Measurements from ENCODE around the gene G3BP1.
"Not testable (repeated sequence)": the region's sequence is repeated elsewhere in the genome, so short reads cannot be mapped to it uniquely, and the experiment has no call there.

G3BP1 gene

GRCh38 chr5:151773951-151774350, 2.2 kb downstream of the G3BP1 start:
- H3K79me2 ChIP-seq, result peaks cover 53% of the 10 kb centered on the region
- no peaks in the 10 kb centered on the region for H3K27me3 ChIP-seq (ENCODE audit: control insufficient read depth, insufficient read depth, low read length)
- H3K9me3 ChIP-seq (ENCODE audit: control insufficient read depth, low read length), result no peaks in the 10 kb centered on the region
- peaks cover 14% of the 10 kb centered on the region for H3K4me1 ChIP-seq
- no peak overlapping the region for H2AFZ ChIP-seq
- H3K4me3 ChIP-seq (ENCODE audit: low read depth, low read length), result peak overlapping the region; percentile 38
- H3K36me3 ChIP-seq (ENCODE audit: control insufficient read depth, insufficient read depth, low read length), result no peaks in the 10 kb centered on the region
- H3K4me2 ChIP-seq (ENCODE audit: low read length), result peak overlapping the region; percentile 77
- H3K9ac ChIP-seq, result no peak overlapping the region
- TF ChIP-seq, protein P1, sequence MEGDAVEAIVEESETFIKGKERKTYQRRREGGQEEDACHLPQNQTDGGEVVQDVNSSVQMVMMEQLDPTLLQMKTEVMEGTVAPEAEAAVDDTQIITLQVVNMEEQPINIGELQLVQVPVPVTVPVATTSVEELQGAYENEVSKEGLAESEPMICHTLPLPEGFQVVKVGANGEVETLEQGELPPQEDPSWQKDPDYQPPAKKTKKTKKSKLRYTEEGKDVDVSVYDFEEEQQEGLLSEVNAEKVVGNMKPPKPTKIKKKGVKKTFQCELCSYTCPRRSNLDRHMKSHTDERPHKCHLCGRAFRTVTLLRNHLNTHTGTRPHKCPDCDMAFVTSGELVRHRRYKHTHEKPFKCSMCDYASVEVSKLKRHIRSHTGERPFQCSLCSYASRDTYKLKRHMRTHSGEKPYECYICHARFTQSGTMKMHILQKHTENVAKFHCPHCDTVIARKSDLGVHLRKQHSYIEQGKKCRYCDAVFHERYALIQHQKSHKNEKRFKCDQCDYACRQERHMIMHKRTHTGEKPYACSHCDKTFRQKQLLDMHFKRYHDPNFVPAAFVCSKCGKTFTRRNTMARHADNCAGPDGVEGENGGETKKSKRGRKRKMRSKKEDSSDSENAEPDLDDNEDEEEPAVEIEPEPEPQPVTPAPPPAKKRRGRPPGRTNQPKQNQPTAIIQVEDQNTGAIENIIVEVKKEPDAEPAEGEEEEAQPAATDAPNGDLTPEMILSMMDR (IDR thresholded peaks at IDR 0.05), result no peak
- no peak overlapping the region for H3K27ac ChIP-seq

DNA sequence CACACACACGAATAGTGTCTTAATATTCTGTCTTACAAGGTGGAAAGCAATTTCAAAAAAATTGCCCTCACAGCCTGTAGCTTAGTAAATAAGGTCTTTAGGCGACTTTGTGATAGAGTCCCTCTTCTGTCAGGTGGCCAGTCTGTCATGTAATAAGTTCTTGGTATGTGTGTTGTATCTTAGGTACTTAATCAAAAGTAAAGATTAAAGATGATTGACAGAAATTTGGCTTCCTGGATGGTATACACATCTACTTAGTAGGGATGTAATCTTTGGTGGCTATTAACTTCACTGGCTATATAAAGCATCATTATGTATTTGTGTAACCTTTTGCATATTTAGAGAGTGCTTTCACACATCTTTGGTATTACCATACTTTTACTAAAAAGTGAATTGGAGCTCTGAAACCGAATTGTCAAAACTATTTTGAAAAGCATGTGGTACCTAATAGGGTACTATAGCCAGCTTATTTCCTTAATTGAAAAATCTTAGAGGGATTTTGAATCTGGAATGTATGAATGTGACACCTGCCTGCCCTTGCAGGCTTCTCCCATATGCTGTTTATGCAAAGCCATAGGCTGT, 3.4 kb downstream of the G3BP1 start:
- no peak overlapping the region for H3K27ac ChIP-seq
- no peak overlapping the region for H3K4me3 ChIP-seq (ENCODE audit: low read depth, low read length)
- H3K27me3 ChIP-seq (ENCODE audit: control insufficient read depth, insufficient read depth, low read length), result no peaks in the 10 kb centered on the region
- no peak overlapping the region for H2AFZ ChIP-seq
- H3K36me3 ChIP-seq (ENCODE audit: control insufficient read depth, insufficient read depth, low read length), result no peaks in the 10 kb centered on the region
- no peak overlapping the region for H3K4me2 ChIP-seq (ENCODE audit: low read length)
- TF ChIP-seq, protein P1 (IDR thresholded peaks at IDR 0.05), result no peak
- H3K9me3 ChIP-seq (ENCODE audit: control insufficient read depth, low read length), result no peaks in the 10 kb centered on the region
- H3K4me1 ChIP-seq, result peaks cover 20% of the 10 kb centered on the region
- H3K9ac ChIP-seq, result no peak overlapping the region
- peaks cover 59% of the 10 kb centered on the region for H3K79me2 ChIP-seq

DNA sequence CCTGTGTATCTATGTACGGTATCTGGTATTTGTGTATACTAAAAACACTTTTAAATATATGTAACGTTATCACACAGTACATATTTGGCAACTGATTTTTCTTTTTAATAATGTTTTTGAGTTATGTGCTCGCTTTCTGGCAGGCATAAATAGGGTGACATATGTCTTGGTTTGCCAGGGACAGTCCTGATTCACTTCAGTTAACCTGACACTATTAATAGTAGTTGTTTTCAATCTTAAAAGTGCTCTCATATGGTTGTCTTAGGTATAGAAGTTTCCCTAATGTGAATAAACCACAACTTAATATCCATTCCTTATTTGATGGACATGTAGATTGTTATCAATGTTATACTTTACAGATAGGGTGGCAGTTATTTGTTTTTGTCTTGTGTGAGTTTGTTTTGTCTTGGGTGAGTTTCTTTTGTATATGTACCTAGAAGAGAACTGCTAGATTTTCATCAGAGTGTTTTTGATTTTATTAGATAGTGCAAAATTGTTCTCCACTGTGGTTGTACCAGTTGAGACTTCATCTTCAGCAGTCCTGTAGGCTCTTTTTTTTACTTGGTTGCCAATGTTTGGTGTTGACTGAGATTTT, 7.9 kb downstream of the G3BP1 start:
- Histone ChIP-seq H3K27ac (no peak overlapping the region), H3K27me3 (ENCODE audit: control insufficient read depth, insufficient read depth, low read length) (no peaks in the 10 kb centered on the region), H3K9me3 (ENCODE audit: control insufficient read depth, low read length) (no peaks in the 10 kb centered on the region), H3K4me1 (peaks cover 21% of the 10 kb centered on the region), H3K79me2 (peaks cover 61% of the 10 kb centered on the region), H3K9ac (no peak overlapping the region), H2AFZ (no peak overlapping the region), H3K36me3 (ENCODE audit: control insufficient read depth, insufficient read depth, low read length) (no peaks in the 10 kb centered on the region), H3K4me3 (ENCODE audit: low read depth, low read length) (no peak overlapping the region), H3K4me2 (ENCODE audit: low read length) (peak overlapping the region; percentile 33)
- TF ChIP-seq, protein P1 (IDR thresholded peaks at IDR 0.05), result no peak

DNA sequence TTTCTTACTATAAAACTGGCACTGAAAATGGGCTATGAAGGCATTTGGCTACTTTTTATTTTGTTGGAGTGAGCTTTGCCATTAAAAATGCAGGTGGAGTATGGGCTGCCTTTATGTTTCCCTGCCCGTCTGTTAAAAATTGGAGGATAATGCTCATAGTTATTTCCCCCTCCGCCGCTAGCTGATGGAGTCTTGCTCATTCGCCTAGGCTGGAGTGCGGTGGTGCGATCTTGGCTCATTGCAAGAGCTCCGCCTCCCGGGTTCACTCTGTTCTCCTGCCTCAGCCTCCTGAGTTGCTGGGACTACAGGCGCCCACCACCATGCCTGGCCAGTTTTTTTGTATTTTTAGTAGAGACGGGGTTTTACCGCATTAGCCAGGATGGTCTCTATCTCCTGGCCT, 8.6 kb downstream of the G3BP1 start:
- TF ChIP-seq, protein P1 (IDR thresholded peaks at IDR 0.05), result no peak
- no peaks in the 10 kb centered on the region for H3K36me3 ChIP-seq (ENCODE audit: control insufficient read depth, insufficient read depth, low read length)
- peaks cover 17% of the 10 kb centered on the region for H3K4me1 ChIP-seq
- no peak overlapping the region for H3K9ac ChIP-seq
- no peaks in the 10 kb centered on the region for H3K9me3 ChIP-seq (ENCODE audit: control insufficient read depth, low read length)
- H3K27me3 ChIP-seq (ENCODE audit: control insufficient read depth, insufficient read depth, low read length), result no peaks in the 10 kb centered on the region
- H3K27ac ChIP-seq, result no peak overlapping the region
- no peak overlapping the region for H2AFZ ChIP-seq
- peaks cover 56% of the 10 kb centered on the region for H3K79me2 ChIP-seq
- H3K4me3 ChIP-seq (ENCODE audit: low read depth, low read length), result no peak overlapping the region
- no peak overlapping the region for H3K4me2 ChIP-seq (ENCODE audit: low read length)

DNA sequence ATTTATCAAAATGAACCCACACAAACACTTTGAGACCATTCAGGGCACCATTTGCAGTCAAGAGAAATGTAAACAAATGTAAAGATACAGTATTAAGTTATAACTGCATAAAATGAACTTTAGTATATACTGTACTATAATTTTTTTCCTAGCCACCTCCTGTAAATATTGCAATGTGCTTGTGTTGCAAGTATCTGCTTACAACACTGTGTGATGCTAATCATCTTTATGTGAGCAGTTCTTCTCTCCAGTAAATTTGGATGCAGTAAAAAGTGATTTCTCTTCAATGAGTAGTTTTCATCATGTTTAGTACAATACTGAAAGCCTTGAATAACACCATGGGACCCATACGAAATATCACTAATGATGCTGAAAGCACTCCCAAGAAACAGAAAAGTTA, 9.4 kb downstream of the G3BP1 start:
- no peak overlapping the region for H2AFZ ChIP-seq
- H3K4me1 ChIP-seq, result peaks cover 17% of the 10 kb centered on the region
- no peak overlapping the region for H3K4me3 ChIP-seq (ENCODE audit: low read depth, low read length)
- no peaks in the 10 kb centered on the region for H3K36me3 ChIP-seq (ENCODE audit: control insufficient read depth, insufficient read depth, low read length)
- H3K27ac ChIP-seq, result no peak overlapping the region
- H3K9me3 ChIP-seq (ENCODE audit: control insufficient read depth, low read length), result no peaks in the 10 kb centered on the region
- H3K4me2 ChIP-seq (ENCODE audit: low read length), result peak overlapping the region; percentile 27
- H3K27me3 ChIP-seq (ENCODE audit: control insufficient read depth, insufficient read depth, low read length), result no peaks in the 10 kb centered on the region
- H3K79me2 ChIP-seq, result peaks cover 53% of the 10 kb centered on the region
- H3K9ac ChIP-seq, result no peak overlapping the region
- TF ChIP-seq, protein P1 (IDR thresholded peaks at IDR 0.05), result no peak

- H3K4me2 ChIP-seq (ENCODE audit: low read length); H2AFZ ChIP-seq; H3K27me3 ChIP-seq (ENCODE audit: control insufficient read depth, insufficient read depth, low read length); H3K9me3 ChIP-seq (ENCODE audit: control insufficient read depth, low read length); H3K9ac ChIP-seq; H3K27ac ChIP-seq; H3K36me3 ChIP-seq (ENCODE audit: control insufficient read depth, insufficient read depth, low read length); H3K4me3 ChIP-seq (ENCODE audit: low read depth, low read length): not testable (repeated sequence)
- H3K4me1 ChIP-seq, result peaks cover 17% of the 10 kb centered on the region
- H3K79me2 ChIP-seq, result peaks cover 42% of the 10 kb centered on the region
Observed at GRCh38 chr5:151783664-151784063, 11.9 kb downstream of the G3BP1 start.

Measured in parathyroid adenoma (tissue), 2 donors.